Loucy (cell line): ENCODE results near the gene CHKB.

ENCODE experiments used
- H2AFZ ChIP-seq: fragments of 200-600 bp; sonication (generic); 2 replicates; pipeline ENCODE4 v1.6.0; 2016; ENCODE audit warnings: antibody characterized with exemption, mild to moderate bottlenecking, low read length, moderate library complexity
- H3F3A ChIP-seq: fragments of 200-600 bp; 2 replicates; pipeline ENCODE4 v1.6.0; 2016; ENCODE audit warnings: antibody characterized with exemption, low read depth, mild to moderate bottlenecking
- H3K27me3 ChIP-seq: fragments of 200-600 bp; sonication (generic); 2 replicates; pipeline ENCODE4 v1.6.1; 2014; ENCODE audit warnings: low read length, mild to moderate bottlenecking; ENCODE audit not compliant: insufficient read depth, poor library complexity, severe bottlenecking
- H3K36me3 ChIP-seq: fragments of 200-600 bp; sonication (generic); 2 replicates; pipeline ENCODE4 v1.6.1; 2016; ENCODE audit warnings: low read length; ENCODE audit not compliant: insufficient read depth
- H3K4me1 ChIP-seq: fragments of 200-600 bp; sonication (generic); 2 replicates; pipeline ENCODE4 v1.5.1; 2014; ENCODE audit warnings: low read length, mild to moderate bottlenecking; ENCODE audit not compliant: insufficient read depth, poor library complexity, severe bottlenecking
- H3K4me2 ChIP-seq: fragments of 200-600 bp; sonication (generic); 2 replicates; pipeline ENCODE4 v1.6.0; 2014; ENCODE audit warnings: antibody characterized with exemption, low read length, low read depth, mild to moderate bottlenecking; ENCODE audit not compliant: poor library complexity, severe bottlenecking
- H3K4me3 ChIP-seq: fragments of 200-600 bp; sonication (generic); 2 replicates; pipeline ENCODE4 v1.5.1; 2014; ENCODE audit warnings: low read length, mild to moderate bottlenecking, mixed read lengths; ENCODE audit not compliant: poor library complexity, severe bottlenecking
- H3K79me2 ChIP-seq: fragments of 200-600 bp; sonication (generic); 2 replicates; pipeline ENCODE4 v1.6.1; 2014; ENCODE audit warnings: low read length; ENCODE audit not compliant: insufficient read depth
- H3K9ac ChIP-seq: fragments of 200-600 bp; sonication (generic); 2 replicates; pipeline ENCODE4 v1.6.0; 2014; ENCODE audit warnings: mild to moderate bottlenecking, low read depth, low read length, moderate library complexity; ENCODE audit not compliant: poor library complexity, severe bottlenecking
- H3K9me2 ChIP-seq: fragments of 200-600 bp; sonication (generic); replicated peaks from 2 replicates; pipeline ENCODE4 v1.6.1; 2016; ENCODE audit warnings: low read depth, low read length, mixed read lengths
- H3K9me3 ChIP-seq: fragments of 200-600 bp; sonication (generic); 2 replicates; pipeline ENCODE4 v1.6.1; 2014; ENCODE audit warnings: mild to moderate bottlenecking, antibody characterized with exemption, low read length, low read depth; ENCODE audit not compliant: insufficient read depth
- H4K20me1 ChIP-seq: fragments of 200-600 bp; sonication (generic); 2 replicates; pipeline ENCODE4 v1.6.0; 2014; ENCODE audit warnings: antibody characterized with exemption, low read length, mild to moderate bottlenecking; ENCODE audit not compliant: insufficient read depth, poor library complexity, severe bottlenecking
- EZH2phosphoT487 ChIP-seq: fragments of 200-600 bp; IDR thresholded peaks from 2 replicates; pipeline ENCODE4 v1.6.1; 2018; ENCODE audit warnings: antibody characterized with exemption, mild to moderate bottlenecking, moderate library complexity, borderline replicate concordance
- TF ChIP-seq, protein P1 (sequence below): fragments of 200-600 bp; sonication (generic); conservative IDR thresholded peaks from 2 replicates; pipeline ENCODE4 v1.5.1; 2014; ENCODE audit warnings: mild to moderate bottlenecking, antibody characterized with exemption, low read length

CHKB gene

DNA sequence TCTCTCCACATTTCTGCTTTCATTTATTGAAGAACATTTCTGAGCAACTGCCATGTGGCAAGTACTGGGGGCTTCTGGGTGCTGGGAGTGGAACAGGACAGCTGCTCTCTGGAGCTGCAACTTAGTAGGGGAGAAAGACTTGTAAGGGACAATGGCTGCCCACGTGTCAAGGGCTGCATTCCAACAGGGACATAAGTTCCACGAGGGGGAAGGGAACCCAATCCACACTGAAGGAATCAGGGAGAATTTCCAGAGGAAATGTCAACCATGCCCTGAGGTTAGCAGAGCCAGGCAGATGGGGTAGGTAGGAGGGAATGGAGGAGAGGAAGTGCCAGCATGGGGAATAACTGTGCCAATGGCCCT is 19.7 kb upstream of the CHKB start:
- Histone ChIP-seq H3K79me2 (no peaks in the 10 kb centered on the region), H3K27me3 (no peaks in the 10 kb centered on the region), H3K4me2 (no peak overlapping the region), H3F3A (no peaks in the 10 kb centered on the region), H3K9ac (no peak overlapping the region), H3K9me2 (no peaks in the 10 kb centered on the region), H3K4me1 (no peaks in the 10 kb centered on the region), H3K36me3 (no peaks in the 10 kb centered on the region), H3K9me3 (no peaks in the 10 kb centered on the region), H4K20me1 (no peaks in the 10 kb centered on the region), H3K4me3 (no peak overlapping the region), H2AFZ (no peak overlapping the region)
- TF ChIP-seq, protein P1, sequence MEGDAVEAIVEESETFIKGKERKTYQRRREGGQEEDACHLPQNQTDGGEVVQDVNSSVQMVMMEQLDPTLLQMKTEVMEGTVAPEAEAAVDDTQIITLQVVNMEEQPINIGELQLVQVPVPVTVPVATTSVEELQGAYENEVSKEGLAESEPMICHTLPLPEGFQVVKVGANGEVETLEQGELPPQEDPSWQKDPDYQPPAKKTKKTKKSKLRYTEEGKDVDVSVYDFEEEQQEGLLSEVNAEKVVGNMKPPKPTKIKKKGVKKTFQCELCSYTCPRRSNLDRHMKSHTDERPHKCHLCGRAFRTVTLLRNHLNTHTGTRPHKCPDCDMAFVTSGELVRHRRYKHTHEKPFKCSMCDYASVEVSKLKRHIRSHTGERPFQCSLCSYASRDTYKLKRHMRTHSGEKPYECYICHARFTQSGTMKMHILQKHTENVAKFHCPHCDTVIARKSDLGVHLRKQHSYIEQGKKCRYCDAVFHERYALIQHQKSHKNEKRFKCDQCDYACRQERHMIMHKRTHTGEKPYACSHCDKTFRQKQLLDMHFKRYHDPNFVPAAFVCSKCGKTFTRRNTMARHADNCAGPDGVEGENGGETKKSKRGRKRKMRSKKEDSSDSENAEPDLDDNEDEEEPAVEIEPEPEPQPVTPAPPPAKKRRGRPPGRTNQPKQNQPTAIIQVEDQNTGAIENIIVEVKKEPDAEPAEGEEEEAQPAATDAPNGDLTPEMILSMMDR: no peak
- no peak for TF ChIP-seq EZH2phosphoT487

DNA sequence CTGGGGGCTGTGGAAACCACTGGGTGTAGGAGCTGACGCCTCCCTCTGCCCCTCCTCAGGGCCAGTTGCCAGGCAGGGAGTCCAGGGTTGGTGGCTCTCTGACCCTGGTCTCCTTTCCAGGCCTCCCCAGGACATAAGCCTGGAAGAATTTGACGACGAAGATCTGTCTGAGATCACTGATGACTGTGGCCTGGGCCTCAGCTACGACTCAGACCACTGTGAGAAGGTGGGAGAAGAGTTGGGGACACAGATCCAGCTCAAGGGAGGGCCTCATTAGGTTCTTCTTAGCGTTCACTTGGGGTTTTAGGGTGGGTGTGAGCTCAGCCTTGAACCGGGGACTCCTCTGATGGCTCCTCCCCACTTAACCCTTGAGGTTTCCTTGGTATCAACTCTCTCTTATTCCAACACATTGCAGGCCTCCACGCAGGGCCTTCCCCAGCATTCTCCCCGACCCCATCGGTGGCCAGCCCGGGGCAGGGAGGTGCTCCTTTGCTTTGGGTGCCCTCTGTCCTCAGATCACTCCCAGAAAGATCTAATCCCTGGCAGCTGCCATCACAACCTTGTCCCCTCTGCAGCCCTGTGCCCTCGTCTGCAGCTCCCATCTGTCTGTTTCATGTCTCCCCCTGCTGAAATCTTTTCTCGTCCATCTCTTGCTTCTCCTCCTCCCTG is 19.2 kb upstream of the CHKB start:
- no peaks in the 10 kb centered on the region for H3K27me3 ChIP-seq
- H3K4me2 ChIP-seq: no peak overlapping the region

DNA sequence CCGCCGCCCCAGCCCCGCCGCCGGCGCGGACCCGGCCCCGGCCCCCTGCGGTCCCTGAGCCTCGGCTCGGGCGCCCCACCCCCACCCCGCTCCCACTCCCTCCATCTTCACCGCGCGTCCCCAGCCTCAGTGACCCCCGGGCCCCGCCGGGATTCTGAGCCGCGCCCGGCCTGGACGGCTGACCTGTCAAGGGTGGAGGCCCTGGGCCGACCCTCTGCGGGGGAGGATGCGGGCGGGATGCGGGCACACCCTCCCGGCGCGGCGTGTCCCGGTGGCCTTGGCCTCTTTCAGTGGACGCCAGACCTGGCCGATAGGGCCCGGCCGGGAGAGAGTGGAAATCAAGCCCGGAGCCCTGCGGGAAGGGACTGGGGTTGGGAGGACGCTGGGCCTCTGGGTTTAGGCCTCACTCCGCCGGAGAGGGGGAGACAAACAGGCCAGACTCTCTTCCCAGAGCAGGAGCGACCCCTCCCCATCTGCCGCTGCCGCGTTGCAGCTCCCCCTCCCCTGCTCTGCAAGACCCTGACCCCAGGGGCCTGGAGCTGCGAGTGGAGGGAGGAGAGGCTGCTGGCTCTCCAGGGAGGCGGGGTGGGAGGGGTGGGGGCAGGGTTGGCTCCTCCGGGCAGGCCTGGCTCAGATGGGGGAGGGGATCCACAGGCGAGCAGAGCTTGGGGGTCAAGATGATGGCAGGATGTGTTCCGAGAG is 18.5 kb upstream of the CHKB start:
- TF ChIP-seq, protein P1: no peak
- no peak for TF ChIP-seq EZH2phosphoT487
- Histone ChIP-seq H3K79me2 (no peaks in the 10 kb centered on the region), H3K36me3 (no peaks in the 10 kb centered on the region), H3K4me3 (no peak overlapping the region), H4K20me1 (no peaks in the 10 kb centered on the region), H3F3A (no peaks in the 10 kb centered on the region), H3K27me3 (no peaks in the 10 kb centered on the region), H3K9me3 (no peaks in the 10 kb centered on the region), H3K9ac (no peak overlapping the region), H3K4me2 (no peak overlapping the region), H2AFZ (no peak overlapping the region), H3K4me1 (no peaks in the 10 kb centered on the region), H3K9me2 (no peaks in the 10 kb centered on the region)

More for the DNA sequence above, 19.2 kb upstream of the CHKB start:
- no peaks in the 10 kb centered on the region for H3K9me2 ChIP-seq
- H2AFZ ChIP-seq: no peak overlapping the region
- H4K20me1 ChIP-seq: no peaks in the 10 kb centered on the region
- no peak overlapping the region for H3K4me3 ChIP-seq
- no peaks in the 10 kb centered on the region for H3K36me3 ChIP-seq
- H3K79me2 ChIP-seq: no peaks in the 10 kb centered on the region
- no peak overlapping the region for H3K9ac ChIP-seq
- no peaks in the 10 kb centered on the region for H3K4me1 ChIP-seq
- H3K9me3 ChIP-seq: no peaks in the 10 kb centered on the region
- no peak for TF ChIP-seq EZH2phosphoT487
- TF ChIP-seq, protein P1: no peak
- H3F3A ChIP-seq: no peaks in the 10 kb centered on the region
